Measurements from ENCODE around the gene SLC27A2.

SLC27A2 gene

DNA sequence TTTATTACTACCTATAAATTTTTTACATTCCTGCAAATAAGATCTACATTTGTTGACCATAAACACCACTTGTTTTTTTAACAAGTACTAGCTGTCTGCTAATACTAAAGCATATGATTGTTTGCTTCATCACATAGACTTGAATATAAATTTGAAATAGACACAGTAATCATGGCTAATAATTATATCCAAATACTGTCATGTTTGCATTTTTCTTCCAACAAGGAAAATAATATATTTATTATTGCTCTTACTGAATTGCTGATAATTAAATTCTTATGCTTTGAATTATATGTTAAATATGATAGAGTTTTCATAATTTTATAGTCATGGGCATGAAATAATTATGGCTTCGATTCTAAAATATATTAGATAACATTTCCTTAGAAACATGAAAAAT is 43.1 kb downstream of the SLC27A2 start:
- no peaks in the 10 kb centered on the region for H3K4me1 ChIP-seq (ENCODE audit: insufficient read depth, low read length)
- no peaks in the 10 kb centered on the region for H3K27me3 ChIP-seq (ENCODE audit: insufficient read depth, low read length)
- H3K36me3 ChIP-seq (ENCODE audit: insufficient read depth, low read length) = no peaks in the 10 kb centered on the region
- no peak overlapping the region for H3K9ac ChIP-seq (ENCODE audit: low read depth, low read length)
- no peaks in the 10 kb centered on the region for H3K9me3 ChIP-seq (ENCODE audit: insufficient read depth, low read depth, low read length)
- no peak overlapping the region for H3K27ac ChIP-seq (ENCODE audit: low read depth, low read length)
- H3K4me3 ChIP-seq (ENCODE audit: low read length) = no peak overlapping the region
- WGBS = no CpG with 5 or more reads among the region's 1 CpG

DNA sequence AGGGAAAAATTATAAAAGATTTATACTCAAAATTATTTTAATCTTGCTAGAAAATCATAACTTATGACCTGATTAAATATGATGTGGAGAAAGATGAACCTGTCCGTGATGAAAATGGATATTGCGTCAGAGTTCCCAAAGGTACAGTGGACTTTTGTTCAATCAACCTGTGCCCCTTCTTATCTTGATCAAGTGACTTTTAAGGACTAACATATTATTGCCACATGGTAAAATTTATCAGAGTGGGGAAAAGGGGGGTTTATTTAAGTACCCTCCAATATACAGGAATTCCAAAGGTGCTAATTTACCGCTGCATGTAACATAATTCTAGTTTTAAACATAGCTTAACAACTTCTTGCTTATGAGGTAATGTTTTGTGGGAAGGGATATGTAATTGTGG is 43.9 kb downstream of the SLC27A2 start:
- WGBS = 92% methylated on average over 2 of the region's 3 CpGs
- no peaks in the 10 kb centered on the region for H3K27me3 ChIP-seq (ENCODE audit: insufficient read depth, low read length)
- no peak overlapping the region for H3K27ac ChIP-seq (ENCODE audit: low read depth, low read length)
- no peaks in the 10 kb centered on the region for H3K36me3 ChIP-seq (ENCODE audit: insufficient read depth, low read length)
- no peaks in the 10 kb centered on the region for H3K9me3 ChIP-seq (ENCODE audit: insufficient read depth, low read depth, low read length)
- no peak overlapping the region for H3K9ac ChIP-seq (ENCODE audit: low read depth, low read length)
- H3K4me3 ChIP-seq (ENCODE audit: low read length) = no peak overlapping the region
- H3K4me1 ChIP-seq (ENCODE audit: insufficient read depth, low read length) = no peaks in the 10 kb centered on the region

GRCh38 chr15:50227076-50227475 is 45.1 kb downstream of the SLC27A2 start:
- H3K9ac ChIP-seq (ENCODE audit: low read depth, low read length) = no peak overlapping the region
- 93% methylated on average over 5 of the region's 5 CpGs for WGBS
- H3K9me3 ChIP-seq (ENCODE audit: insufficient read depth, low read depth, low read length) = no peaks in the 10 kb centered on the region
- no peaks in the 10 kb centered on the region for H3K36me3 ChIP-seq (ENCODE audit: insufficient read depth, low read length)
- H3K27me3 ChIP-seq (ENCODE audit: insufficient read depth, low read length) = no peaks in the 10 kb centered on the region
- no peaks in the 10 kb centered on the region for H3K4me1 ChIP-seq (ENCODE audit: insufficient read depth, low read length)
- H3K27ac ChIP-seq (ENCODE audit: low read depth, low read length) = no peak overlapping the region
- H3K4me3 ChIP-seq (ENCODE audit: low read length) = no peak overlapping the region

GRCh38 chr15:50228866-50229265 is 46.9 kb downstream of the SLC27A2 start:
- no peaks in the 10 kb centered on the region for H3K36me3 ChIP-seq (ENCODE audit: insufficient read depth, low read length)
- no peaks in the 10 kb centered on the region for H3K4me1 ChIP-seq (ENCODE audit: insufficient read depth, low read length)
- H3K9ac ChIP-seq (ENCODE audit: low read depth, low read length) = no peak overlapping the region
- H3K9me3 ChIP-seq (ENCODE audit: insufficient read depth, low read depth, low read length) = no peaks in the 10 kb centered on the region
- WGBS = 95% methylated on average over 3 of the region's 3 CpGs
- no peak overlapping the region for H3K27ac ChIP-seq (ENCODE audit: low read depth, low read length)
- H3K27me3 ChIP-seq (ENCODE audit: insufficient read depth, low read length) = no peaks in the 10 kb centered on the region
- no peak overlapping the region for H3K4me3 ChIP-seq (ENCODE audit: low read length)

GRCh38 chr15:50229336-50229735 is 47.3 kb downstream of the SLC27A2 start:
- no peaks in the 10 kb centered on the region for H3K36me3 ChIP-seq (ENCODE audit: insufficient read depth, low read length)
- WGBS = 94% methylated on average over 2 of the region's 3 CpGs
- no peak overlapping the region for H3K9ac ChIP-seq (ENCODE audit: low read depth, low read length)
- H3K27me3 ChIP-seq (ENCODE audit: insufficient read depth, low read length) = no peaks in the 10 kb centered on the region
- H3K4me1 ChIP-seq (ENCODE audit: insufficient read depth, low read length) = no peaks in the 10 kb centered on the region
- no peak overlapping the region for H3K4me3 ChIP-seq (ENCODE audit: low read length)
- H3K27ac ChIP-seq (ENCODE audit: low read depth, low read length) = no peak overlapping the region
- H3K9me3 ChIP-seq (ENCODE audit: insufficient read depth, low read depth, low read length) = no peaks in the 10 kb centered on the region

DNA sequence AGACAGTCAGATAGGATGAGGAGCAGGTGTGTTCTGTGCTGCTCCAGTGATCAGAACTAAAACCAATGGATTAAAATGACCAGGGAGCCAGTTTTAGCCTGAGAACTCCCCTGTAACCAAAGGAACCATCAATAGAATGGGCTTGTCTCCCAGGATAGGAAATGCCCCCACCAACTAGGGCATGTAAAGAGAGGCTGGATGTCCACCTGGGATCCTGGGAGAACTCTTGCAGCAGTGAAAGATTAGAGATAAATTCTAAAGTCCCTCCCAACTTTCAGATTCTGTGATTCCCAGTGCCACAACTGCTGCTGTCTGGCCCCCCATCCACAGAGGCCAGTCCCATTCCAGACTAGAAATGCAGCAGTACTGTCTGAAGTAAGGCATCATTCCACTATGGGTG is 49.8 kb downstream of the SLC27A2 start:
- Histone ChIP-seq H3K4me1 (ENCODE audit: insufficient read depth, low read length) (no peaks in the 10 kb centered on the region), H3K27ac (ENCODE audit: low read depth, low read length) (no peak overlapping the region), H3K9me3 (ENCODE audit: insufficient read depth, low read depth, low read length) (no peaks in the 10 kb centered on the region), H3K4me3 (ENCODE audit: low read length) (no peak overlapping the region), H3K36me3 (ENCODE audit: insufficient read depth, low read length) (no peaks in the 10 kb centered on the region), H3K9ac (ENCODE audit: low read depth, low read length) (no peak overlapping the region), H3K27me3 (ENCODE audit: insufficient read depth, low read length) (no peaks in the 10 kb centered on the region)

GRCh38 chr15:50232791-50233190 is 50.8 kb downstream of the SLC27A2 start:
- H3K9ac ChIP-seq (ENCODE audit: low read depth, low read length) = no peak overlapping the region
- H3K4me3 ChIP-seq (ENCODE audit: low read length) = no peak overlapping the region
- no peaks in the 10 kb centered on the region for H3K36me3 ChIP-seq (ENCODE audit: insufficient read depth, low read length)
- WGBS = no CpG with 5 or more reads among the region's 2 CpGs
- H3K27me3 ChIP-seq (ENCODE audit: insufficient read depth, low read length) = no peaks in the 10 kb centered on the region
- H3K9me3 ChIP-seq (ENCODE audit: insufficient read depth, low read depth, low read length) = no peaks in the 10 kb centered on the region
- no peak overlapping the region for H3K27ac ChIP-seq (ENCODE audit: low read depth, low read length)
- no peaks in the 10 kb centered on the region for H3K4me1 ChIP-seq (ENCODE audit: insufficient read depth, low read length)

- no peaks in the 10 kb centered on the region for H3K36me3 ChIP-seq (ENCODE audit: insufficient read depth, low read length)
Observed at GRCh38 chr15:50233192-50233736, 51.3 kb downstream of the SLC27A2 start.

GRCh38 chr15:50234764-50235163 is 52.8 kb downstream of the SLC27A2 start:
- Histone ChIP-seq H3K4me1 (ENCODE audit: insufficient read depth, low read length) (no peaks in the 10 kb centered on the region), H3K9ac (ENCODE audit: low read depth, low read length) (no peak overlapping the region), H3K27me3 (ENCODE audit: insufficient read depth, low read length) (no peaks in the 10 kb centered on the region), H3K36me3 (ENCODE audit: insufficient read depth, low read length) (no peaks in the 10 kb centered on the region), H3K9me3 (ENCODE audit: insufficient read depth, low read depth, low read length) (no peaks in the 10 kb centered on the region), H3K4me3 (ENCODE audit: low read length) (no peak overlapping the region), H3K27ac (ENCODE audit: low read depth, low read length) (no peak overlapping the region)
- WGBS = 100% methylated on average over 1 of the region's 2 CpGs

More at GRCh38 chr15:50233192-50233736, 51.3 kb downstream of the SLC27A2 start:
- Histone ChIP-seq H3K9ac (ENCODE audit: low read depth, low read length) (no peak overlapping the region), H3K4me1 (ENCODE audit: insufficient read depth, low read length) (no peaks in the 10 kb centered on the region), H3K27ac (ENCODE audit: low read depth, low read length) (no peak overlapping the region), H3K4me3 (ENCODE audit: low read length) (no peak overlapping the region), H3K27me3 (ENCODE audit: insufficient read depth, low read length) (no peaks in the 10 kb centered on the region), H3K9me3 (ENCODE audit: insufficient read depth, low read depth, low read length) (no peaks in the 10 kb centered on the region)

- Histone ChIP-seq H3K36me3 (ENCODE audit: insufficient read depth, low read length) (no peaks in the 10 kb centered on the region), H3K9me3 (ENCODE audit: insufficient read depth, low read depth, low read length) (no peaks in the 10 kb centered on the region), H3K4me1 (ENCODE audit: insufficient read depth, low read length) (no peaks in the 10 kb centered on the region), H3K4me3 (ENCODE audit: low read length) (no peak overlapping the region), H3K27me3 (ENCODE audit: insufficient read depth, low read length) (no peaks in the 10 kb centered on the region), H3K9ac (ENCODE audit: low read depth, low read length) (no peak overlapping the region), H3K27ac (ENCODE audit: low read depth, low read length) (no peak overlapping the region)
- WGBS = 96% methylated on average over 1 of the region's 1 CpG
Observed at GRCh38 chr15:50235794-50236193, 53.8 kb downstream of the SLC27A2 start.

- no peak overlapping the region for H3K27ac ChIP-seq (ENCODE audit: low read depth, low read length)
- H3K9me3 ChIP-seq (ENCODE audit: insufficient read depth, low read depth, low read length) = no peaks in the 10 kb centered on the region
- H3K27me3 ChIP-seq (ENCODE audit: insufficient read depth, low read length) = no peaks in the 10 kb centered on the region
- no peaks in the 10 kb centered on the region for H3K4me1 ChIP-seq (ENCODE audit: insufficient read depth, low read length)
- WGBS = 96% methylated on average over 9 of the region's 9 CpGs
- H3K9ac ChIP-seq (ENCODE audit: low read depth, low read length) = no peak overlapping the region
- H3K4me3 ChIP-seq (ENCODE audit: low read length) = no peak overlapping the region
- no peaks in the 10 kb centered on the region for H3K36me3 ChIP-seq (ENCODE audit: insufficient read depth, low read length)
Observed at GRCh38 chr15:50236433-50236832, 54.4 kb downstream of the SLC27A2 start.

GRCh38 chr15:50238255-50238654 is 56.3 kb downstream of the SLC27A2 start:
- no peak overlapping the region for H3K9ac ChIP-seq (ENCODE audit: low read depth, low read length)
- 89% methylated on average over 2 of the region's 2 CpGs for WGBS
- no peaks in the 10 kb centered on the region for H3K9me3 ChIP-seq (ENCODE audit: insufficient read depth, low read depth, low read length)
- no peak overlapping the region for H3K27ac ChIP-seq (ENCODE audit: low read depth, low read length)
- no peaks in the 10 kb centered on the region for H3K36me3 ChIP-seq (ENCODE audit: insufficient read depth, low read length)
- H3K4me3 ChIP-seq (ENCODE audit: low read length) = no peak overlapping the region
- no peaks in the 10 kb centered on the region for H3K4me1 ChIP-seq (ENCODE audit: insufficient read depth, low read length)
- H3K27me3 ChIP-seq (ENCODE audit: insufficient read depth, low read length) = no peaks in the 10 kb centered on the region
